HG02885 (cell line): Measurements from ENCODE around the gene MELTF.

Experiments used
- ATAC-seq: cut with Tn5 transposase; IDR thresholded peaks from one replicate; pipeline ENCODE4 v1.9.1; 2021; ENCODE audit warnings: mild to moderate bottlenecking; ENCODE audit not compliant: unreplicated experiment, poor library complexity

MELTF gene

DNA sequence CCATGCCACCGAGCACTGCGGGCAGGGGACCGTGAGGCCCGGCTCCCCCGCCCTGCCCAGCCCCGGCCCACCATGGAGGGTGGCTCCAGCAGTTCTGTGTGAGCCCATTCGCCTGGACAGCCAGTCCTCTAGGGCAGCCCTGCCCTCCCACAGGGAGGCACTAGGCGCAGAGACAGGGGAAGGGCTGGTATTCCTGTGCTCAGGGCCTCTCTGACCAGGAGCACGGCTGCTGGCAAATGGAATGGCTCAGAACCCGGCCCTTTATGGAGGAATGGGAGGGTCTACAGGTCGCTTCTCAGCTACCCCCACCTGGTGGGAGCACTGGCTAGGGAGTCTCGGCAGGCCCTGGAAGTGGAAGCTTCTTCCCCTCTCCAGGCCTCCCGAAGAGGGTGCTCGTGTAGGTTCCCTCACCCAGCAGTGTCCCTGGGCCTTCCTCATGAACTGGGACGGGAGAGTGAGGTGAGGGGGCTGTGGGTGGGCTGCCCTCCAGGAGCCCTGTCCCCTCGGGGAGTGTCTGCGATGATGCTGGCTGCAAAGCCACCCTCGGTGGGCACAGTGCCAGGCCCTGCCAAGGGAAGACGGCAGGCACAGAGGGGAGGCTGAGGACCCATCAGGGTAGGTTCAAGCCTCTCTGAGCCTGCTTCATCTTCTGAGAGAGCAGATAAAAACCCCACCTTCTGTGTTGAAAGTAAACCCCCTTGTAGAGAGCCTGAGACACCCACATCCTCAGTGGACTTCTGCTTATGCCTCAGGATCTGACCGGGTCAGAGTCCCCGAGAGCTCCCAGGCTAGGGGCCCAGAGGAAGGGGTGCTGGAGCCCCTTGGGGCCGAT is 1.5 kb downstream of the MELTF start:
- ATAC-seq: no peak

DNA sequence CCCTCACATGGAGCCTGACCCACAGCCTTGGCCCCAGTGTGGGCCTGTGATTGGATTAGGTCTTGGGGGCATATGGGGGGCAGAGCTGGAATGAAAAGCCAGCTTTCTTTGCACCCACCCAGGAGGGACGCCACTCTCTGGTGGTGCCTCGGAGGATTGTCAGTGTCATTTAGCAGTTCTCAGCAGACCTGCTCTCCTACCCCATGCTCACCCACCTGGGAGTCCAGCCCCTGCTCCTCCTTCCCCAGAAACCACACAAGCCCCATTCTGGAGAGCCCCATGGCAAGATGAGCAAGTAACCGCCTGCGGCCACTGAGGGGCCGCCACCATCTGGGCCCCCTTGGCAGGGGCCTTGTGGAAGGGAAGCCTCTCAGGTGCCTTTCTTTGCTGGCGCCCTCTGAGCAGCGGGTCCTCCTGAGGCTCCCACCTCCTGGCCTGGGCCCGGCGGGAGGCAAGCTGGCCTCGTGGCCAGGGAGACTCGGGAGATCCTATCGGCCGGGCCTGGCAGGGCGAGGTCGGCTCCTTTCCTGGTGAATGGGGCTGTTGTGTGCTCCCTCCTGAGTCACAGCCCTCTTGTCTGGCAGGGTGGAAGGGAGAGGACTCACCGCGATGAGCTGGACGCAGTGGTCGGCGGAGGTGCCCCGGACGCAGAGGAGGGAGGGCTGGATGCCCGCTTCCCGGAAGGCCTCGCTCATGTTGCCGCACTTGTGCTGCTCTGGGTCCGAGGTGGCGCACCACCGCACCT is 2.3 kb downstream of the MELTF start:
- ATAC-seq: no peak

GRCh38 chr3:197026481-197026866 is 3.1 kb downstream of the MELTF start:
- ATAC-seq: no peak

DNA sequence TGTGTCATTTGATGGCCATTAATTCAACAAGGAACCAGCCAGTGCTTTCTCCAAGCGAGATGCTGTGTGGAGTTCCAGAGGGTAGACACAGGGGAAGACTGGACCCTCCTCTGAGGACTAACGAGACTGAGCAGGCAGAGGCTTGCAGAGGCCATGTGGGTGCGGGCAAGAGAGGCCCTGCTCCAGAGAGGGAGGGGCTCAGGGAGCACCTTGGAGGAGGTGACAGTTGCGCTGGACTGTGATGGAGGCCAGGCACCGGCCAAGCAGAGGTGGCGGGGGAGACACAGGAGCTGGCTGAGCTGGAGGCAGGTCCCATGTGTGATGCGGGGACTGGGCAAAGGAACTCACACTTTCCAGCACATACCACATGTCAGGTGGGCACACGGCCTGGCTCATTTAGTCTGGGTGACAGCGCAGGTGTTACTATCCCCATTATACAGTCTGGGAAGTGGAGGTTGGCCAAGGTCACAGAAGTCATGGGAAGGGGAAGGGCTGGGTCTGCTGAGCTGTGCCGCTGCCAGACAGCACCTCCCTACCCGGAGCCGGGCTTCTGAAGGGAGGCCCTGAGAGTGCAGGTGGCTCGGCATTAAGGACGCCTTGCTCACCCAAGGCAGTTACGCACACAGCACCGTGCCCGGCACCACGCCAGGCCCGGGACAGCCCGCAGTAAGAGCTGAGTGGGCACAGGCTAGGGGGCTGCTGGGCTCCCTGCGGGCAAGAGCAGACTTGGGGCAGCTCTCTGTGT is 3.7 kb downstream of the MELTF start:
- no peak for ATAC-seq

DNA sequence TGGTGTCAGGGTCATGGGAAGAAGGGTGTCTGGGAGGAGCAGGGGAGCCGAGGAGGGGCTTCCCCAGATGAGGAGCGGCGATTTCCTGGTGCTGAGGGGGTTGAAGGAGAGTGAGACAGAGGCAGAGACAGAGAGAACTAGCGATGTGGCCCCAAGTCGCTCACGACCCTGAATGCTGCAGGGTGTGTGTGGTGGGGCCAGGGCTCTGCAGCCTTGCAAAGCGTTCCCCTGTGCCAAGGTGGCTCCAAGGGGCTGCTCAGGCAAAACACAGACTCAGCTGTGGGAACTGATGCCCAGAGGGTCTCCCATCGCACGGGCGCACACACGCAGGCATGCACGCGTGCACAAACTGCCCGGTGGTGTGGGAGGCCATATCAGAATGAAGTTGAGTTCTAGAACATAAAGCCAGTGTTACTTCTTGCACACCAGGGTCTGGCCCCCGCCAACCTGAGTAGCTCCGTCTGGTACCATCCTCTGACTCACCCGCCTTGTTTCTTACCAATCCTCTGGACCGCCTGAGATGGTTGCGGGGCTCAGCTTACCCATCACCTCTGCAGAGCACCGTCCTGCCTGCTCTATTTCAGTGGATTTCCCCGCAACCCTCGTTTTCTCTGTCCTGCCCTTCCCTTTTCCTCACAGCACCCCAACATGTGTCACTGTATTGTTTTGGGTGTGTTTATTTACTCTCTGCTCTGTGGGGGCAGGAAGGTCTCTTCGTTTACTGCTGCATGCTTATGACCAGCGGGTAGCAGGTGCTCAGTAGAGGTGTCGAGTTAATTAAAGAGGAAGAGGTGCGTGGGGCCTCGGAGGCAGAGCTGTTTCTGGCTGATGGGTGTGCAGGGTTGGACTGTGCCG is 4.5 kb downstream of the MELTF start:
- no peak for ATAC-seq

- ATAC-seq: no peak
Measured at GRCh38 chr3:197023998-197024651, 5.5 kb downstream of the MELTF start.

- no peak for ATAC-seq
Measured at GRCh38 chr3:197023241-197023997, 6.2 kb downstream of the MELTF start.

DNA sequence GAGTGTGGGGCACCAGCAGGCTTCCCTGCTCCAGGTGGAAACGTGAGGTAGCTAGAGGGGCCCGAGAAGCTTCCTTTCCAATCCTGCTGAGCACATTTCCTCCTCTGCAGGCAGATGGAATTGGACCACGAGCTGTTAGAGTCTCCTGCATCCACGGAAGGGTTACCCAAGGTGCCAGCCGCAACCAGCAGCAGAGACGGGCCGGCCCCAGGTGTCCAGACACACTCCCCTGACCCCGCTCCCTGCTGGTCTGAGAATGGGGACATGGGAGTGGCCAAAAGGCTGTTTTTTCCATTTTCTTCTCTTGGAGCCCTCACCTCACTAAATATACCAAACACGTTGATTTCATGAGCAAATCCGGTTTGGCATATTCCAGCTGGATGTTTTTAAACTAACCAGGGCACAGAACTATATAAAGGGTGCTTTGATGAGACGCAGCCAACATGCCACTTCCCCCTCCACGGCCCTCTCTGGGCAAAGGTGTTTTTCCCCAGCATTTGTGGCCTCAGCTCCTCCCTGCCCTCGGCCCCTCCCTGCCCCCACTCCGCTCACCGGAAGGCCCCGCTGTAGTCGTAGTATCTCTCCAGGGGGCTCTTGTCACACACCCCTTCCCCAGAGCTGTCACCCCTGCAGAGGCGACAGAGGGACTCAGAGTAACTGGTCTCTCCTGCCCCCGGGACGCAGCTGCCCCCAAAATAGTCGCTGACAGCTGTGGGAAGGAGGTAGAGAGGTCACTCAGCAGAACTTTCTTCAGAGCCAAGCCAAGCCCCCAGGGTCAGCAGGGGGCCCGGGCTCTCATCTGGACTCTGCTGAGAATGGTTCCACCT is 7.0 kb downstream of the MELTF start:
- ATAC-seq: no peak

- no peak for ATAC-seq
Measured at GRCh38 chr3:197021729-197022404, 7.8 kb downstream of the MELTF start.

DNA sequence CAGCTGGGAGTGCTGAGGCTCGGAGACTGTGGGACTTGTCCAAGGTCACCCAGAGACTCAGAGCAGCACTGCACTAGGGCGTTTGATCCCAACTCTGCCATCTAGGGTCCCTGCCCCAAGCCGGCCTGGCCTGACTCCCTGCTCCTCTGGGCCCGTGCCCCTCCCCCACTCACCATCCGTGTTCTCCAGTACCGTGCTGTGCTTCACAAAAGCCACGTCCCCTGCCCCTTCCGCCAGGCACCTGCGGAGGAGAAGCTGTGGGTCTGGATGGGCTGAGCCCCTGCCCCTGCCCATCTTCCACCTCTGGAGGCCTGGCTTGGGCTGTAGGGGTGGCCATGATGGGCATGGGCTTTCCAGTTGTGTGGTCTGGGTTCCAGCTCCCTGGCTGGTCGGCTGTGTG is 8.4 kb downstream of the MELTF start:
- no peak for ATAC-seq

DNA sequence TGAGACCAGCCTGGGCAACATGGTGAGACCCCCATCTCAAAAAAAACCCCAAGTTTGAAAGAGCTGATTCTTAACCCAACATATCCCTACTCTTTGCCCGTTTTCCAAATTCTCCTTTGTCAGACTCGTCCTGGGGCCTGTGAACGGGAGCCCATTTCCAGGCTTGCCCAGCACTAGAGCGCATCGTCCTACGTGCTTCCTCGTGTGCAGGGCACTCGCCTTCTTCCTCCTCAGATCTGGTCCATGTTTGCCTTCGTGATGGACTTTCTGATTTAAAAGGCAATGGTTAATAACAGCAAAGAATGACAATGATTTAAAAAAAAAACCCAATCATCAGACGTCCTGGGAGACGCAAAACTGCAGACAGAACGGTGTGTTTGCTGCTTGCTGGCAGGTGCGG is 10.1 kb downstream of the MELTF start:
- ATAC-seq: no peak

DNA sequence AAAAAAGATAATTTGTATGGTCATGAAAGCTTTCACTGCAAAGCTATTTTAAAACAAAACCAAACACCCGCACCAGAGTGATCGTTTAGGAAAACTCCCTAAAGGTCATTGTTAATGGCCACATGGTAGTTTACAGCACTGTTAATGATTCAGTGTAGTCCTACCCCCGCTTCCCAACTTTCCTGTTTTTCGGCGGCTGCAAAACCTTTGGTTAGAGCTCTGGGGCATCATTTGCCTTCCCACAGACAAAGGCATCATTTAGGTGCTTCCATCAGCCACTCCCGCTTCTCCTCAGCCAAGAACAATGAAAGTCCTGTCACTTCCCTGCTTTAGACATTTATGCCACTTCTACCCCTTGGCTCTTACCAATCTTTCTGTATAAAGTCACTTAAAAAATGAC is 10.6 kb downstream of the MELTF start:
- no peak for ATAC-seq

DNA sequence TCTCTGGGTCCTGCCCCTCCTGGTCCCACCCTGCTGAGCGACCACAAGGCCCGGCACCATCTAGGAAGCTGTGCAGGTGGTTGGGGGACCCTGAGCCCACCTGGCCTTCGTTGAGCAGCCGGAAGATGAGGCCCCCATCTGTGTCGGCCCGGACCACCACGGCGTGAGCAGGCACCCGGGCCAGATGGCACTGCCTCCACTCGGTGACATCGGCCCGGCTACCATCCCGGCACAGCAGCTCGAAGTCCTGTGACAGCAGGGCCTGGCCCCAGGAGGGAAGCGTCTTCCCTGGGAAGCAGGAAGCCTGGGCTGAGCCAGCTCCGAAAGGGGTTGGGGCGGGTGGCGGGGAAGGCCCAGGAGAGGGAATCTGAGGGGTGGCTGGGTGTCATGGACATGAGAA is 12.6 kb downstream of the MELTF start:
- no peak for ATAC-seq

GRCh38 chr3:197015790-197016736 is 13.6 kb downstream of the MELTF start:
- no peak for ATAC-seq

DNA sequence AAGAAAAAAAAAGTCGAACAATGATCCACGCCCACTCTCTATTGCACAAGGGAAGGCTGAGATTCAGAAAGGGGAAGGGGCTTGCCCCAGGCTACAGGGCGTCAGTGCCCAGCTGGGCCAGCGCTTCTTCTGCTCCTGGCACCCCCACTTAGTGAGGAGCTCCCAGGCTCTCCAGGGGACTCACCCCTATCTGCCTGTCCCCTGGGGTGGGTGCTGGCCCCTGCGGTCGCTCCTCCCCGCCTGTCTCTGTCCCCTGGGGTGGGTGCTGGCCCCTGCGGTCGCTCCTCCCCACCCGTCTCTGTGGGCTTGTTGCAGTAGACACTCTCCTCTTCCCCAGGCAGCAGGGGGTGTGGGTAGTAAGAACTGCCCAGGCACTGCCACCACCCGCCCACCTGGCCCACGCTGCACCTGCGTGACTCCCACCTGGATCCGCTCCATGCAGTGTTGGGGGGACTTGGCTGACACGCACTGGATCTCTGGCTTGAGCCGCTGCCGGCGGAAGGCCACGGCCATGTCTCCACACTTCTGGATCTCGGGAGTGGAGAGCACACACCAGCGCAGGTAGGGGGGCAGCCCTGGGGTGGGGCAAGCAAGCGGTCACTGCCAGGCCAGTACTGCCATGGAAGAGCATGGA is 14.6 kb downstream of the MELTF start:
- no peak for ATAC-seq

GRCh38 chr3:197014024-197014423 is 15.6 kb downstream of the MELTF start:
- ATAC-seq: no peak
